Measurements from ENCODE around the gene POLE3. TPM values are rescaled to one million over a fixed set of nuclear protein-coding genes. Genes with fewer than 3 reads are reported as not detected.
A peak's percentile ranks its signal among the peaks of the same experiment; 100 is the strongest.

The POLE3 gene
- total and polyA plus RNA-seq, 9 of the 15 experiments (the other 6 are each of a cell fraction or from before 2014, with no cell fraction given) = 52.6 to 179 (median 110) TPM

GRCh38 chr9:113410207-113410864, at the start of gene POLE3, which contains the start of gene C9orf43 (continued):
- TF ChIP-seq ESRRB (CRISPR knock-in tag; IDR thresholded peaks at IDR 0.05; ENCODE audit: borderline replicate concordance) (no peak), IRF1 (CRISPR knock-in tag; IDR thresholded peaks at IDR 0.05; ENCODE audit: borderline replicate concordance) (no peak), BCL6 (CRISPR knock-in tag; IDR thresholded peaks at IDR 0.05) (no peak), ETV5 (CRISPR knock-in tag; IDR thresholded peaks at IDR 0.05; ENCODE audit: low read depth) (peak; percentile 79), TCF7 (IDR thresholded peaks at IDR 0.05; ENCODE audit: borderline replicate concordance) (no peak), CHD1 (IDR thresholded peaks at IDR 0.05; ENCODE audit: low read length) (no peak), HNRNPK (IDR thresholded peaks at IDR 0.05; ENCODE audit: low read depth, low read length, poor library complexity, severe bottlenecking) (no peak), MLX (CRISPR knock-in tag; conservative IDR thresholded peaks at IDR 0.05) (no peak), FOXM1 (IDR thresholded peaks at IDR 0.05; ENCODE audit: low read depth) (peak; percentile 54), FOXM1 (CRISPR knock-in tag; IDR thresholded peaks at IDR 0.05; ENCODE audit: low read depth) (no peak), ADNP (tag; IDR thresholded peaks at IDR 0.05) (no peak), ZC3H8 (IDR thresholded peaks at IDR 0.05) (no peak), THRA (IDR thresholded peaks at IDR 0.05) (no peak), POLR3A (IDR thresholded peaks at IDR 0.05; ENCODE audit: borderline replicate concordance, extremely low read depth, insufficient read depth, insufficient read length) (no peak), SREBF2 (CRISPR knock-in tag; IDR thresholded peaks at IDR 0.05) (peak; percentile 9; the same call in 1 of the 2 replicates), FOXJ2 (tag; IDR thresholded peaks at IDR 0.05) (peak; percentile 11; the same call in 1 of the 2 replicates), EP300 (IDR thresholded peaks at IDR 0.05; ENCODE audit: low read length) (peak; percentile 52), ARHGAP35 (IDR thresholded peaks at IDR 0.05; ENCODE audit: partially characterized antibody) (no peak), SNRNP70 (optimal IDR thresholded peaks at IDR 0.05; ENCODE audit: low read depth, low read length) (no peak), ZFX (CRISPR knock-in tag; IDR thresholded peaks at IDR 0.05) (peak; percentile 78), NCOA1 (IDR thresholded peaks at IDR 0.05; ENCODE audit: low read depth) (0 out of 2 replicates have a peak, but pooled peaks have one; percentile 23), NCOR1 (IDR thresholded peaks at IDR 0.05) (peak; percentile 47; the same call in 1 of the 2 replicates), RBM14 (IDR thresholded peaks at IDR 0.05; ENCODE audit: borderline replicate concordance, insufficient read depth, low read depth, low read length) (no peak), ATF7 (IDR thresholded peaks at IDR 0.05) (peak; percentile 84), KDM2B (CRISPR knock-in tag; IDR thresholded peaks at IDR 0.05) (no peak), DNMT1 (IDR thresholded peaks at IDR 0.05) (no peak), PML (IDR thresholded peaks at IDR 0.05; ENCODE audit: low read length) (peak; percentile 76), HSF4 (CRISPR knock-in tag; IDR thresholded peaks at IDR 0.05; ENCODE audit: borderline replicate concordance) (no peak)
